Measurements from ENCODE around the gene RBPMS2.

GRCh38 chr15:64783796-64784195 lies 8.4 kb upstream of the RBPMS2 start:
- TF ChIP-seq GATA2 (IDR thresholded peaks at IDR 0.05; ENCODE audit: low read depth, low read length) (no peak), GATA3 (IDR thresholded peaks at IDR 0.05; ENCODE audit: low read depth, low read length) (no peak)

Measured in SH-SY5Y (cell line).